GM21381 (cell line): ENCODE data around the gene GPR137.

Source experiments
- ATAC-seq: cut with Tn5 transposase; IDR thresholded peaks from one replicate; pipeline ENCODE4 v1.9.1; 2021; ENCODE audit warnings: mild to moderate bottlenecking, moderate library complexity; ENCODE audit not compliant: unreplicated experiment

The GPR137 gene

GRCh38 chr11:64284962-64285884, at the start of gene GPR137:
Gene GPR137, plus strand, starts transcription at chr11:64285848. Its CDS starts 677 bp downstream, at chr11:64286525.
- ATAC-seq, result peak; percentile 61

GRCh38 chr11:64237484-64237951, 48.1 kb upstream of the GPR137 start:
- no peak for ATAC-seq

GRCh38 chr11:64238076-64238475, 47.6 kb upstream of the GPR137 start:
- no peak for ATAC-seq

GRCh38 chr11:64238999-64239398, 46.6 kb upstream of the GPR137 start:
- no peak for ATAC-seq

GRCh38 chr11:64239662-64240434, 45.8 kb upstream of the GPR137 start:
- ATAC-seq, result peak; percentile 3

GRCh38 chr11:64240435-64241240, 45.0 kb upstream of the GPR137 start, which contains the start of gene FKBP2:
Gene FKBP2, plus strand, starts transcription at chr11:64241095. Its CDS starts 1,293 bp downstream, at chr11:64242388.
- peak; percentile 44 for ATAC-seq

GRCh38 chr11:64241241-64241490, 44.5 kb upstream of the GPR137 start:
- ATAC-seq, result peak; percentile 57

- ATAC-seq, result peak; percentile 5
Observed at GRCh38 chr11:64241491-64242374, 43.9 kb upstream of the GPR137 start.

GRCh38 chr11:64243236-64243854, 42.3 kb upstream of the GPR137 start:
- ATAC-seq, result no peak

- ATAC-seq, result no peak
Observed at GRCh38 chr11:64244107-64244506, 41.5 kb upstream of the GPR137 start.

- no peak for ATAC-seq
Observed at GRCh38 chr11:64244966-64245365, 40.7 kb upstream of the GPR137 start.

GRCh38 chr11:64245401-64245796, 40.2 kb upstream of the GPR137 start:
- no peak for ATAC-seq

GRCh38 chr11:64245797-64246620, 39.6 kb upstream of the GPR137 start:
- no peak for ATAC-seq

GRCh38 chr11:64246621-64246870, 39.1 kb upstream of the GPR137 start:
- ATAC-seq, result peak; percentile 5

GRCh38 chr11:64246871-64247728, 38.5 kb upstream of the GPR137 start, which contains the start of gene PPP1R14B:
Gene PPP1R14B, minus strand, starts transcription at chr11:64246943. Its CDS starts 270 bp downstream, at chr11:64246673.
- peak; percentile 41 for ATAC-seq

GRCh38 chr11:64247729-64248531, 37.7 kb upstream of the GPR137 start:
- no peak for ATAC-seq

GRCh38 chr11:64248578-64248977, 37.1 kb upstream of the GPR137 start:
- ATAC-seq, result no peak
